CD4-positive, alpha-beta T cell (primary cell): ENCODE measurements around the gene DDI2. TPM values are rescaled to one million over a fixed set of nuclear protein-coding genes. Genes with fewer than 3 reads are reported as not detected.

Source experiments
- ATAC-seq: fragments of 200-7000 bp; cut with Tn5 transposase; one replicate; pipeline ENCODE4 v1.10.0; 2022; ENCODE audit warnings: mild to moderate bottlenecking; ENCODE audit not compliant: poor library complexity
- CTCF ChIA-PET: fragments of 350-600 bp; sonication (Branson Sonifier 250); formaldehyde crosslinking; loops from one replicate; lab custom pipeline; 2021; ENCODE audit warnings: antibody characterized with exemption, inconsistent platforms; lab: Charles Lee
- POLR2A ChIA-PET: fragments of 350-600 bp; sonication (Branson Sonifier 250); formaldehyde crosslinking; loops from one replicate; lab custom pipeline; 2021; ENCODE audit warnings: antibody characterized with exemption, inconsistent platforms; lab: Charles Lee
- DNase-seq, 14 experiments: peaks; one replicate each; pipeline ENCODE4 v3.0.0-alpha.2; 2013 to 2020; ENCODE audit warnings: mixed read lengths in 2 of 14
- H3K27ac ChIP-seq, 2 donors: one replicate each; pipeline versions ENCODE4 v1.5.1 to v1.7.0; 2013; ENCODE audit warnings: low read length in 2 of 2, low read depth in 1 of 2, mild to moderate bottlenecking in 1 of 2
- H3K27me3 ChIP-seq, 2 experiments: 1 replicate in 1 of 2; 2 replicates in 1 of 2; pipeline versions ENCODE4 v1.6.1 to v1.7.0; 2013; ENCODE audit warnings: low read length in 2 of 2, control low read depth in 1 of 2, mild to moderate bottlenecking in 1 of 2, moderate library complexity in 1 of 2; ENCODE audit not compliant: insufficient read depth in 2 of 2, control insufficient read depth in 1 of 2
- H3K36me3 ChIP-seq: one replicate; pipeline ENCODE4 v1.6.1; 2013; ENCODE audit warnings: low read length, control low read depth; ENCODE audit not compliant: insufficient read depth
- H3K4me1 ChIP-seq: one replicate; pipeline ENCODE4 v1.6.1; 2013; ENCODE audit warnings: low read length, control low read depth; ENCODE audit not compliant: insufficient read depth
- H3K4me3 ChIP-seq: one replicate; pipeline ENCODE4 v1.5.1; 2013; ENCODE audit warnings: mild to moderate bottlenecking, low read length, moderate library complexity
- H3K9me3 ChIP-seq, 2 experiments: 1 replicate in 1 of 2; 2 replicates in 1 of 2; pipeline versions ENCODE4 v1.6.1 to v1.7.0; 2013; ENCODE audit warnings: low read length in 2 of 2, mild to moderate bottlenecking in 2 of 2, control low read depth in 1 of 2, moderate library complexity in 1 of 2; ENCODE audit not compliant: control insufficient read depth in 1 of 2, insufficient read depth in 1 of 2
- H3K27ac Mint-ChIP-seq: one replicate; pipeline ENCODE4 v1.8.0; 2020; ENCODE audit warnings: mixed read lengths
- H3K27me3 Mint-ChIP-seq: one replicate; pipeline ENCODE4 v1.8.0; 2021; ENCODE audit warnings: mixed read lengths
- H3K36me3 Mint-ChIP-seq: one replicate; pipeline ENCODE4 v1.8.0; 2021; ENCODE audit warnings: low read depth, mixed read lengths
- H3K4me1 Mint-ChIP-seq: one replicate; pipeline ENCODE4 v1.8.0; 2021; ENCODE audit warnings: low read depth, mixed read lengths
- H3K4me3 Mint-ChIP-seq: one replicate; pipeline ENCODE4 v1.8.0; 2020; ENCODE audit warnings: mild to moderate bottlenecking, mixed read lengths
- H3K9me3 Mint-ChIP-seq: one replicate; pipeline ENCODE4 v1.8.0; 2020; ENCODE audit warnings: mixed read lengths
- intact Hi-C, 2 experiments: fragments of 100-400 bp; cut with DNase I in 1 of 2; cut with micrococcal nuclease in 1 of 2; formaldehyde crosslinking; loops; one replicate each; pipeline versions ENCODE4 v1.15.1 to v1.9.0; 2023 to 2025; cut with DNase I, micrococcal nuclease
- total RNA-seq, 174 experiments: library from RNA in 2 of 174; stranded (reverse) in 2 of 174; gene quantifications; one replicate each; pipeline ENCODE4 v1.2.3 and lab custom pipeline; 2021 to 2026
- TF ChIP-seq, protein P1 (sequence below): fragments of 200-600 bp; IDR thresholded peaks from one replicate; pipeline ENCODE4 v1.8.0; 2022; ENCODE audit warnings: antibody characterized with exemption, mild to moderate bottlenecking

Gene DDI2
- total RNA-seq, 2 experiments from 2014 or later, result 24.2 to 29.9 TPM

GRCh38 chr1:15714406-15715136 lies 97.3 kb downstream of the DDI2 start:
- TF ChIP-seq, protein P1, sequence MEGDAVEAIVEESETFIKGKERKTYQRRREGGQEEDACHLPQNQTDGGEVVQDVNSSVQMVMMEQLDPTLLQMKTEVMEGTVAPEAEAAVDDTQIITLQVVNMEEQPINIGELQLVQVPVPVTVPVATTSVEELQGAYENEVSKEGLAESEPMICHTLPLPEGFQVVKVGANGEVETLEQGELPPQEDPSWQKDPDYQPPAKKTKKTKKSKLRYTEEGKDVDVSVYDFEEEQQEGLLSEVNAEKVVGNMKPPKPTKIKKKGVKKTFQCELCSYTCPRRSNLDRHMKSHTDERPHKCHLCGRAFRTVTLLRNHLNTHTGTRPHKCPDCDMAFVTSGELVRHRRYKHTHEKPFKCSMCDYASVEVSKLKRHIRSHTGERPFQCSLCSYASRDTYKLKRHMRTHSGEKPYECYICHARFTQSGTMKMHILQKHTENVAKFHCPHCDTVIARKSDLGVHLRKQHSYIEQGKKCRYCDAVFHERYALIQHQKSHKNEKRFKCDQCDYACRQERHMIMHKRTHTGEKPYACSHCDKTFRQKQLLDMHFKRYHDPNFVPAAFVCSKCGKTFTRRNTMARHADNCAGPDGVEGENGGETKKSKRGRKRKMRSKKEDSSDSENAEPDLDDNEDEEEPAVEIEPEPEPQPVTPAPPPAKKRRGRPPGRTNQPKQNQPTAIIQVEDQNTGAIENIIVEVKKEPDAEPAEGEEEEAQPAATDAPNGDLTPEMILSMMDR, result no peak
- Mint-ChIP-seq H3K27ac (no peak overlapping the region), H3K9me3 (no peaks in the 10 kb centered on the region), H3K4me3 (no peak overlapping the region), H3K27me3 (no peaks in the 10 kb centered on the region), H3K36me3 (peaks cover 41% of the 10 kb centered on the region), H3K4me1 (peaks cover 2% of the 10 kb centered on the region)
- Histone ChIP-seq H3K27me3 (no peaks in the 10 kb centered on the region), H3K9me3 (no peaks in the 10 kb centered on the region), H3K4me1 (no peaks in the 10 kb centered on the region), H3K27ac (no peak overlapping the region), H3K36me3 (peaks cover 39% of the 10 kb centered on the region), H3K4me3 (no peak overlapping the region)
- DNase-seq, result no peak
- CTCF ChIA-PET, result interaction anchor here (0.6 kb wide), 1 partner anchor 10 kb away, joined by 3 read pairs; no protein-coding TSS in a partner anchor
- POLR2A ChIA-PET, result no interaction called here
- ATAC-seq, result no peak
- intact Hi-C loops, result no loop called here

GRCh38 chr1:15717418-15718125 lies 100.3 kb downstream of the DDI2 start:
- Histone ChIP-seq H3K27me3 (no peaks in the 10 kb centered on the region), H3K9me3 (no peaks in the 10 kb centered on the region), H3K27ac (no peak overlapping the region), H3K4me3 (no peak overlapping the region), H3K36me3 (peaks cover 62% of the 10 kb centered on the region), H3K4me1 (no peaks in the 10 kb centered on the region)
- H3K36me3 Mint-ChIP-seq, result peaks cover 61% of the 10 kb centered on the region
- POLR2A ChIA-PET, result no interaction called here
- TF ChIP-seq, protein P1, result no peak
- H3K27me3 Mint-ChIP-seq, result no peaks in the 10 kb centered on the region
- DNase-seq, result no peak
- H3K27ac Mint-ChIP-seq, result no peak overlapping the region
- no peaks in the 10 kb centered on the region for H3K4me1 Mint-ChIP-seq
- no peak for ATAC-seq
- intact Hi-C loops, result no loop called here
- H3K9me3 Mint-ChIP-seq, result no peaks in the 10 kb centered on the region
- H3K4me3 Mint-ChIP-seq, result no peak overlapping the region
- CTCF ChIA-PET, result no interaction called here

- ATAC-seq, result no peak
- no peaks in the 10 kb centered on the region for H3K9me3 Mint-ChIP-seq
- Histone ChIP-seq H3K36me3 (peaks cover 66% of the 10 kb centered on the region), H3K27me3 (no peaks in the 10 kb centered on the region), H3K4me3 (no peak overlapping the region), H3K4me1 (no peaks in the 10 kb centered on the region), H3K27ac (no peak overlapping the region), H3K9me3 (no peaks in the 10 kb centered on the region)
- no peak overlapping the region for H3K4me3 Mint-ChIP-seq
- TF ChIP-seq, protein P1, result no peak
- no peak overlapping the region for H3K27ac Mint-ChIP-seq
- peaks cover 67% of the 10 kb centered on the region for H3K36me3 Mint-ChIP-seq
- ChIA-PET POLR2A (no interaction called here), CTCF (no interaction called here)
- no peaks in the 10 kb centered on the region for H3K27me3 Mint-ChIP-seq
- DNase-seq, result no peak
- intact Hi-C loops, result no loop called here
- H3K4me1 Mint-ChIP-seq, result no peaks in the 10 kb centered on the region
Measured at GRCh38 chr1:15718199-15718601, 100.9 kb downstream of the DDI2 start.

Other genes with a start within 250 kb of the DDI2 start
- 10 to 100 TPM; 79.1 to 80.9 TPM for gene EFHD2, start 207.6 kb upstream of the DDI2 start, total RNA-seq
- gene CTRC, start 179.0 kb upstream of the DDI2 start, total RNA-seq, result 1 to 10 TPM in 1 of 2 experiments, under 1 TPM in 1; 0.41 to 1.2 TPM
- not detected for gene CELA2A, start 160.7 kb upstream of the DDI2 start, total RNA-seq
- gene CELA2B, start 141.4 kb upstream of the DDI2 start, total RNA-seq, result not detected
- gene CASP9, start 93.2 kb upstream of the DDI2 start, total RNA-seq, result 10 to 100 TPM; 15.7 to 18.0 TPM
- 10 to 100 TPM in 1 of 2 experiments, 1 to 10 TPM in 1; 8.2 to 10.4 TPM for gene DNAJC16, start 90.6 kb upstream of the DDI2 start, total RNA-seq
- gene AGMAT, start 32.4 kb upstream of the DDI2 start, total RNA-seq, result 1 to 10 TPM; 3.8 to 4.6 TPM
- 10 to 100 TPM; 77.5 to 82.0 TPM for gene PLEKHM2, start 66.9 kb downstream of the DDI2 start, total RNA-seq
- gene SLC25A34, start 118.8 kb downstream of the DDI2 start, total RNA-seq, result 1 to 10 TPM; 1.9 to 2.8 TPM
- gene TMEM82, start 125.0 kb downstream of the DDI2 start, total RNA-seq, result not detected
- gene FBLIM1, start 141.3 kb downstream of the DDI2 start, total RNA-seq, result under 1 TPM in 1 of 2 experiments, not detected in 1; 0.50 TPM
- gene UQCRHL, start 190.2 kb downstream of the DDI2 start, total RNA-seq, result under 1 TPM; 0.25 to 0.69 TPM
- 10 to 100 TPM; 73.5 to 76.7 TPM for gene SPEN, start 230.2 kb downstream of the DDI2 start, total RNA-seq